ENCODE data around the gene SAPCD2. TPM values are rescaled to one million over a fixed set of nuclear protein-coding genes. Genes with fewer than 3 reads are reported as not detected.
A peak's percentile ranks its signal among the peaks of the same experiment; 100 is the strongest.

SAPCD2 gene
- total and polyA plus RNA-seq, 2 donors, result 0.63 to 3.2 TPM

DNA sequence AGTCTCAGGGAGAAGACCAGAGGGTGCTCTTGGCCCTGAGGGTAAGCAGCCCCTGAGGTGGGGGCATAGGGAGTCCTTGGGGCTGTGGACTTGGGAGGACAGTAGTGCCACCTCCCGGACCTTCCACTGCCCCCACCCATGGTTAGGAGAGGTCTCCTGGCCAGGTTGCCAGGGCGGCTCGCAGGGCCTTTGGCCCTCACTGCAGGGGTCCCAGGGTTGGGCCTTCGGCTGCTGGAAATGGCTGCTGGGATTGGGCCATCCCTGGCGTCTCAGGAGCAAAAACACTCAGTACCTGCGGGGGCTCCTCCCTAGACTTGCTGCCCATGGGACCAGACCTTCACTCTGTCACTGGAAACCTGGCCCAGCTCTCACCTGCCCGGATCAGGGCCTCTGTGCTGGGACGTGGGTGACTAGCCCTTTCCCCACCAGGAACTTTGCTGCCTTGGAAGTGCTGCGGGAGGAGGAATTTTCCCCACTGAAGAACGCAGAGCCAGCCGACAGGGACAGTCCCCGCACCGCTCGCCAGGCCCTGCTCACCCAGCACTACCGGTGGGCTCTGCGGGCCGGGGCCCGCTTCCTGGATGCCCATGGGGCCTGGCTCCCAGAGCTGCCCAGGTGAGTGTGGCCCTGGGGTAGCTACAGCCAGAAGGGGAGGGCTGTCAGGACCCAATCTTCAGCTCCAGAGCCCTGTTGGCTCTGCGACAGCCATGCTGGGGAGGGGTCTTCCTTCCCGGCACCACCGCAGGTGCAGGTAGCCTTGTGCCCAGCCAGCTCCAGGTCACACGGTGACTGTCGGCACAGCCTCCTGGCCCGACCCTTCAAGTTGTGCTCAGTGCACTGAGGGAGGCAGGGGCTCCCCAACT lies 10.1 kb upstream of the SAPCD2 start:
- Histone ChIP-seq H3K27ac (ENCODE audit: low read depth) (no peak overlapping the region), H3K36me3 (ENCODE audit: insufficient read depth) (peaks cover 2% of the 10 kb centered on the region), H3K4me1 (ENCODE audit: insufficient read depth) (no peaks in the 10 kb centered on the region), H3K4me3 (ENCODE audit: low read depth, low read length) (no peak overlapping the region)
- 88% methylated on average over 24 of the region's 24 CpGs for WGBS
- DNase-seq (ENCODE audit: extremely low spot score), result no peak

DNA sequence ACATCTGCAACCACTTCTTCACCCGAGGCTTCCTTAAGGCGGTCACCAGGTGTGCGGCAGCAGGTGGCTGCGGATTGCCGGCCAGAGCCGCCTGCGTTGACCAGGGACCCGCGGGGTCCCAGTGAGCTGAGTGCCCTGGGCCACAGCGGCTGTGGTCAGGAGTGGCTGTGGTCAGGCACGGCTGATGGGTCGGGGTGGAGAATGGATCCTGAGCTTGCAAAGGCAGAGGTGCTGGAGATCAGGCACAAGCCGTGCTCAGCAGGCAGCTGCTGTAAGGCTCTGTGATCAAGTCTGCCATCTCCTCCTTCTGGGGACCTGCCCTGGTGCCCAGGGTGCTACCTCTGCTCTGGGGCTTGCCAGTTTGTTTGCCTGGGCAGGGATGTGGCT lies 9.0 kb upstream of the SAPCD2 start:
- no peaks in the 10 kb centered on the region for H3K4me1 ChIP-seq (ENCODE audit: insufficient read depth)
- whole genome bisulfite sequencing, result 86% methylated on average over 13 of the region's 13 CpGs
- H3K36me3 ChIP-seq (ENCODE audit: insufficient read depth), result peaks cover 2% of the 10 kb centered on the region
- DNase-seq (ENCODE audit: extremely low spot score), result no peak
- H3K27ac ChIP-seq (ENCODE audit: low read depth), result no peak overlapping the region
- no peak overlapping the region for H3K4me3 ChIP-seq (ENCODE audit: low read depth, low read length)

DNA sequence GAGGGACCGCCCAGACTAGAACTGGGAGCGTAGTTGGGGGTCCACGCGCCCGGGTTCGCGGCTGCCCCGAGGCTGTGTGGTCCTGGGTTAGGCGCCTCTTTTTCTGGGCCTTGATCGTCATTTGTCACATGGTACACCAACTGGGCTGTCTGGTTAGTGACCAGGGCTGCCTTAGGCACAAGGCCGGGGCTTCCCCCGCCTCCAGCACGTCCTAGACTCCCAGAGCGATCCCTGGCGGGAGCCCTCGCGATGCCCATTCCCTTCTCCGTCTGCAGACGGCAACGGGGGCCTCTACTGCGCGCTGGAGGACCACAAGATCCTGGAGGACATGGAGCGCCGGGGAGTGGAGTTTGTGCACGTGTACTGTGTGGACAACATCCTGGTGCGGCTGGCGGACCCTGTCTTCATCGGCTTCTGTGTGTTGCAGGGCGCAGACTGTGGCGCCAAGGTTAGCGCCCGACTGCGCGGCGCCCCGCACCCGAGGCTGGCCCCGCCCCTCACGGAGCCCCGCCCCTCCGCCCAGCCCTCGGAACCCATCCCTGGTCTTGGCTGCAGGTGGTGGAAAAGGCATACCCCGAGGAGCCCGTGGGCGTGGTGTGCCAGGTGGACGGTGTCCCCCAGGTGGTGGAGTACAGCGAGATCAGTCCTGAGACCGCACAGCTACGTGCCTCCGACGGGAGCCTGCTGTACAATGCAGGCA lies 8.5 kb upstream of the SAPCD2 start:
- Histone ChIP-seq H3K4me1 (ENCODE audit: insufficient read depth) (no peaks in the 10 kb centered on the region), H3K4me3 (ENCODE audit: low read depth, low read length) (peak overlapping the region; percentile 92), H3K36me3 (ENCODE audit: insufficient read depth) (peaks cover 2% of the 10 kb centered on the region), H3K27ac (ENCODE audit: low read depth) (no peak overlapping the region)
- WGBS, result 59% methylated on average over 51 of the region's 51 CpGs
- DNase-seq (ENCODE audit: extremely low spot score), result no peak

DNA sequence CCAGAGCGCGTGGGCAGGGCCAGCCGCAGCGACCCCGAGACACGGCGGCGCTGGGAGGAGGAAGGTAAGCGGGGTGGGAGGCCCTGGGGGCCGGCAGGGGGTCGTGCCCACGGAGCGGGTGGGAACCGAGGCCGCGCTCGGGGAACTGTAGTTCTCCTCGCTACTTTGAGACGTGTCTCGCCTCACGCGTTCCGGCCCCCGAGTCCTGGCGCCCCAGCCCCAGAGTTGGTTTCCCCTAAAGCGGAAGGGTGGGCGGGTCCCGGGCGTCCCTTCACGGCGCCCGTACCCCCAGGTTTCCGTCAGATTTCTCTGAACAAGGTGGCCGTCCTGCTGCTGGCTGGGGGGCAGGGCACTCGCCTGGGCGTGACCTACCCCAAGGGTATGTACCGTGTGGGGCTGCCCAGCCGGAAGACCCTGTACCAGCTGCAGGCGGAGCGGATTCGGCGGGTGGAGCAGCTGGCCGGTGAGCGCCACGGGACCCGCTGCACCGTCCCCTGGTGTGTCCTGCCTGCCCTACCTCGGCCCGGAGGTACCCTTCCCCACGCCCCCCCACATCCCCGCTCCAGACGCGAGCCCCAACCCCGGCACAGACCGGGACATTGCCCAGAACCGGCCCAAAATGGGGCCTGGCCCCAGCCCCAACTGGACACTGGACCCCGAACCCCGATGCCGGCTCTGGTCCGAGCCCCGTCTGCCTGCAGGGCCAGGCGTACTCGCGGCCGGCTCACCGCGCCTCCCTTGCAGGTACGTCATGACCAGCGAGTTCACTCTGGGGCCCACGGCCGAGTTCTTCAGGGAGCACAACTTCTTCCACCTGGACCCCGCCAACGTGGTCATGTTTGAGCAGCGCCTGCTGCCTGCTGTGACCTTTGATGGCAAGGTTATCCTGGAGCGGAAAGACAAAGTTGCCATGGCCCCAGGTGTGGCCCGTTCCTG lies 7.7 kb upstream of the SAPCD2 start:
- Histone ChIP-seq H3K27ac (ENCODE audit: low read depth) (peak overlapping the region; percentile 30), H3K4me1 (ENCODE audit: insufficient read depth) (no peaks in the 10 kb centered on the region), H3K4me3 (ENCODE audit: low read depth, low read length) (peak overlapping the region; percentile 92), H3K36me3 (ENCODE audit: insufficient read depth) (peaks cover 2% of the 10 kb centered on the region)
- no peak for DNase-seq (ENCODE audit: extremely low spot score)
- 15% methylated on average over 76 of the region's 76 CpGs for WGBS

DNA sequence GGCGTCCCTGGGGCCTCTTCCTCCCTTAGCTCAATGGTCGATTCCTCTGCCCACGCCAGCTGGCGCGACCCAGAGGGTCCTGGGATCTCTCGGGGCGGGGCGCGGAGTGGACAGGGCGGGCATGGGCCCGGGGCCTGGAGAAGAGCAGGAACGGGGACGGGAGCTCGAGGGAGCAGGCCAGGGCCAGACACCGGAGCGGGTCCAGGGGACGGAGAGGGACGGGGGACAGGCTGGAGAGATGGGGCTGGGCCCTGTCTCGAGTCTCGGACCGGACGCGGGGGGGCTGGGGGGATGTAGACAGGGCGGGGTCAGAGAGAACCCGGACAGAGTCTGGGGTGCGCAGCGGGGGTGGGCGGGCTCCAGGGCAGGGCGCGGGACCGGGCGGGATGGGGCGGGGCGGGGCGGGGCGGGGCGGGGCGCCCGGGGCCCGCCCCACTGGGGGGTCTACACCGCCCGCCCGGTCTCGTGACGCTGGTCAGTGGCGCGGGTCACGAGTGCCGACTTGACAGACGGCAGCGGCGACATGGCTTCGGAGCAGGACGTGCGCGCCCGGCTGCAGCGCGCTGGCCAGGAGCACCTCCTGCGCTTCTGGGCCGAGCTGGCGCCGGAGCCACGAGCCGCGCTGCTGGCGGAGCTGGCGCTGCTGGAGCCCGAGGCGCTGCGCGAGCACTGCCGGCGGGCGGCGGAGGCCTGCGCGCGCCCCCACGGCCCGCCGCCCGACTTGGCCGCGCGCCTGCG lies 6.8 kb upstream of the SAPCD2 start, which contains the start of gene UAP1L1:
TSS of gene UAP1L1 (plus strand) at position 508 of the 738 bp plus-strand sequence. CDS start at position 524, 16 bp downstream.
- no peaks in the 10 kb centered on the region for H3K4me1 ChIP-seq (ENCODE audit: insufficient read depth)
- H3K36me3 ChIP-seq (ENCODE audit: insufficient read depth), result peaks cover 2% of the 10 kb centered on the region
- peak within 1 kb of the TSS; percentile 92 for H3K4me3 ChIP-seq (ENCODE audit: low read depth, low read length)
- WGBS, result 2% methylated on average over 81 of the region's 87 CpGs
- peak within 1 kb of the TSS; percentile 31 for H3K27ac ChIP-seq (ENCODE audit: low read depth)
- no peak for DNase-seq (ENCODE audit: extremely low spot score)

DNA sequence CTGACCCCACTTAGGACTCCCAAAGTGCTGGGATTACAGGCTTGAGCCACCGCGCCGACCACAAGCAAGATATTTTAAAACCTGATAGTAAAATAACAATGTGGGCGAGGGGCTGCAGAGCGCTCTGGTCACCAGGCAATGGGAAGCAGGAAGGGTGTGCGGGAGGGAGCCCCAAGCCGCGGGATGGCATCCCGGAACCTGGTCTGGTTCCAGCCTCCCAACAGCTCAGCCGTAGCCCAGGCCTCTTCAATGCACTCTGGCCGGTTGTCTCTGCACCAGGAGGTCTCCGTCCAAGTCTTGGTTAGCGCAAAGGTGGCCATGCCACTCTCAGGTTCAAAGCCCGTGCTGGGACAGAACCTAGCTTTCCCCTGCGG lies 6.3 kb upstream of the SAPCD2 start:
- Histone ChIP-seq H3K4me3 (ENCODE audit: low read depth, low read length) (peak overlapping the region; percentile 92), H3K4me1 (ENCODE audit: insufficient read depth) (no peaks in the 10 kb centered on the region), H3K27ac (ENCODE audit: low read depth) (no peak overlapping the region), H3K36me3 (ENCODE audit: insufficient read depth) (peaks cover 2% of the 10 kb centered on the region)
- no peak for DNase-seq (ENCODE audit: extremely low spot score)
- WGBS, result 65% methylated on average over 15 of the region's 15 CpGs

DNA sequence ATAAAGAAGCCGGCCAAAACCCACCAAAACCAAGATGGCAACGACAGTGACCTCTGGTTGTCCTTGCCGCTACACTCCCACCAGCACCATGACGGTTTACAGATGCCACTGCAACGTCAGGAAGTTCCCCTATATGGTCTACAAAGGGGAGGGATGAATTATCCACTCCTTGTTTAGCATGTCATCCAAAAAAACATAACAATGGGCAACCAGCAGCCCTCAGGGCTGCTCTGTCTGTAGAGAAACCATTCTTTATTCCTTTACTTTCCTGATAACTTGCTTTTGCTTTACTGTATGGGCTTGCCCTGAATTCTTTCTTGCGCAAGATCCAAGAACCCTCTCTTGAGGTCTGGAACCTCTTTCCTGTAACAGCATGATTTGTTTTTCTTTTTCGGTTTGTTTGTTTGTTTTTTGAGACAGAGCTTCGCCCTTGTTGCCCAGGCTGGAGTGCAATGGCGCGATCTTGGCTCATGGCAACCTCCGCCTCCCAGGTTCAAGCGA lies 5.0 kb upstream of the SAPCD2 start:
- Histone ChIP-seq H3K4me1 (ENCODE audit: insufficient read depth) (no peaks in the 10 kb centered on the region), H3K4me3 (ENCODE audit: low read depth, low read length) (no peak overlapping the region), H3K36me3 (ENCODE audit: insufficient read depth) (no peaks in the 10 kb centered on the region), H3K27ac (ENCODE audit: low read depth) (no peak overlapping the region)
- no peak for DNase-seq (ENCODE audit: extremely low spot score)
- 86% methylated on average over 12 of the region's 12 CpGs for WGBS

DNA sequence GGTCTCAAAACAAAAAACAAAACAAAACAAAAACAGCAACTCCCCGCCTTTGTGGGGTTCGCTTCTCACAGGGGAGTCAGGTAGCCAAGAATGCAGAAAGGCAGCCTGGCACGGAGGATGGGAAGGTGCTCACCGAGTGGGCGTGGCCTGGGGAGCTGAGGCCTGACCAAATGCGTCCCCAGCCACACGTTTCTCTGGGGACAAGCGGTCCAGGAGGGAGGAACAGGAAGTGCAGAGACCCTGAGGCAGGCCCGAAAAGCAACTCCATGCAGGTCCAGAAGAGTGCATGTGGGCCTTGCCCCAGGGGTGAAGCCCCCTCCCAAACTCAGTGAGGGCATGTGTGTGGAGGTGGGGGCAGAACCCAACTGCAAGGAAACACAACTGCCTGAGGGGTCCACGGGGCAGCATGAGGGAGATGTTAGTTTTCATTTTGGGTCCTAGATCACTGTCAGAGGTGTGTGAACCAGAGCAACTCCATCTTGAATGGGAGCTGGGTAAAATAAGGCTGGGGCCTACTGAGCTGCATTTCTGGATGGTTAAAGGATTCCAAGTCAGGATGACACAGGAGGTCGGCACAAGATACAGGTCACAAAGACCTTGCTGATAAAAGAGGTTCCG lies 4.4 kb upstream of the SAPCD2 start:
- Histone ChIP-seq H3K27ac (ENCODE audit: low read depth) (no peak overlapping the region), H3K4me1 (ENCODE audit: insufficient read depth) (no peaks in the 10 kb centered on the region), H3K36me3 (ENCODE audit: insufficient read depth) (no peaks in the 10 kb centered on the region), H3K4me3 (ENCODE audit: low read depth, low read length) (no peak overlapping the region)
- 80% methylated on average over 12 of the region's 12 CpGs for WGBS
- no peak for DNase-seq (ENCODE audit: extremely low spot score)

DNA sequence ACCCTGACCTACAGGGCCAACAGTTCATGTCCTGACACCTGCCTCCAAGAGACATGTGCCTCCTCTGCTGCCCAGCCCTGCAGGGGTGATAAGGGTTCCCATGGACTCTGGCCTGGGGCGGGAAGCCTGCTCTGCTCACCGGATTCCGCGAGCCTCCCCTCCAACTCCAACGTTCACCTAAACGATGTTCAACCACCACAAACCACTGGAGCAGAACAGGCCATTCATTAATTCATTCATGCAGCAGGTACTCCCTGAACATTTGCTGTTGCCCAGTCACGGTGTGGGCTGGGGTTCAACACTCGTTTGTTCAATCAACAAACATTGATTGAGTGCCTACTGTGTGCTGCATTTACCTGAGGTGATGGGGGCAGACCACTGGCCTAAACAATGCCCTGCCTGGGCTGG lies 3.6 kb upstream of the SAPCD2 start:
- WGBS, result 90% methylated on average over 8 of the region's 8 CpGs
- Histone ChIP-seq H3K4me1 (ENCODE audit: insufficient read depth) (no peaks in the 10 kb centered on the region), H3K4me3 (ENCODE audit: low read depth, low read length) (no peak overlapping the region), H3K27ac (ENCODE audit: low read depth) (no peak overlapping the region), H3K36me3 (ENCODE audit: insufficient read depth) (no peaks in the 10 kb centered on the region)
- DNase-seq (ENCODE audit: extremely low spot score), result no peak

DNA sequence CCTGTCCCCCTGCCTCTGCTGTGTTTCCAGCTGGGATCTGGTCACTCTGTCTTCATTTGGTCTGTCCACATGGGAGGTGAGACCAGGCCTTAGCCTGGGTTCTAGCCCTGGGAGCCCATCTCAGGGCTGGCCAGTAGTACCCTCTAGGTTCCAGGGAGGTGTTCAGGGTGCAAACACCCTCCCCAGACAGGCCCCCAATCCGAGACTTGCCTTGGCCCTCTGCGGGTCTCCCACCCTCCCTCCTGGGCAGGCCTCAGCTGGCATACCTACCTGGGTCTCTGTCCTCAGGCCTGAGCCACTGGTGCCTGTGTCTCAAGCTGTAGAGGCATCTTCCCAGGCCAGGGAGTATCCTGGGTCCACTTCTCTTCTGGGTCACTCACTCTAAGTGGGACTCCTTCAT lies 925 bp upstream of the SAPCD2 start:
- Histone ChIP-seq H3K27ac (ENCODE audit: low read depth) (no peak overlapping the region), H3K4me1 (ENCODE audit: insufficient read depth) (no peaks in the 10 kb centered on the region), H3K4me3 (ENCODE audit: low read depth, low read length) (no peak overlapping the region), H3K36me3 (ENCODE audit: insufficient read depth) (no peaks in the 10 kb centered on the region)
- 89% methylated on average over 2 of the region's 2 CpGs for WGBS
- no peak for DNase-seq (ENCODE audit: extremely low spot score)

DNA sequence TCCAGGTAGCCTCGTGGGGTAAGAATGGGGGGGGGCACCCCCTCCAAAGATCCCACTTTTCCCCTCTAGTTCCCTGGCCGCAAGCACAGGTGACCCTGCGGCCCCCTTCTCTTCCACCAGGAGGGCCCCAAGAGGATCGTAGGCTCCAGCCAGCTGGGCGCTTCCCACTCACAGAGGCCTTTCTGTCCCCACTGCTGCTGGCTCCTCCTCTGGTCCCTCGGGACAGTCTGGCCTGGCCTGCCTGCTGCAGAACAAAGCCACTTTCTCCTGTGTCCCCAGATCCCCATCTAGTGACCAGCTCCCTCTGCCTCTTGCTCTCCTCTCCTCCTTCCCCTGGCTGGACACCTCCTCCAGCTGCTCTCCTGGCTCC lies 534 bp upstream of the SAPCD2 start:
- DNase-seq (ENCODE audit: extremely low spot score), result no peak
- Histone ChIP-seq H3K36me3 (ENCODE audit: insufficient read depth) (no peaks in the 10 kb centered on the region), H3K4me3 (ENCODE audit: low read depth, low read length) (peak overlapping the region; percentile 30), H3K27ac (ENCODE audit: low read depth) (peak overlapping the region; percentile 5), H3K4me1 (ENCODE audit: insufficient read depth) (no peaks in the 10 kb centered on the region)
- WGBS, result 37% methylated on average over 6 of the region's 6 CpGs

DNA sequence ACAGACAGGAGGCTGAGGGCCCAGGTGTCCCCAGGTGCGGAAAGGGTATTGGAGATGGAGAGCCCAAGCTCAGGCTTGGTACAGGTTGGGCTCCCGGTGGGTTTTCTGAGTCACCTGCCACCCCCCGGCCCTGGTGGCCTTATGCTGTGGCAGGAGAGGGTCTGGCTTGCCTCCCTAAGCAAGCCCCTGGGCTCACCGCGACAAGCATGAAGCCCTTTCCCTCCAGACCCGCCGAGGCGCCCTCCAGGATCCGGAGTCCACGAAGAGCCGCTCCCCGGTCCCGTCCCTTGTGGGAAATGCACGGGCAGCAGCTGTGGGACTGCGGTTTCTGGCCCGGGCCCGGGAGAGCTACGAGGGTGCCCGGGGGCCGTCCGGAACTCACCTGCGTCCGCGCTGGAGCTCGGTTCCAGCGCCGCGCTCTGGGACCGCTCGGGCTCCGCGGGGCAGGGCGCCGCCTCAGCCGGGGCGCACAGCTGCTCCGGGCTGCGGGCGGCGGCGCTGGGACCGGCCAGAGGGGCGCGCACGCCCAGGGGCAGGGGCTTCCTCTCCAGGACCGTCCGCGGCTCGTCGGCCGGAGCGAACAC lies 757 bp downstream of the SAPCD2 start:
- WGBS, result 6% methylated on average over 52 of the region's 52 CpGs
- H3K4me1 ChIP-seq (ENCODE audit: insufficient read depth), result no peaks in the 10 kb centered on the region
- H3K27ac ChIP-seq (ENCODE audit: low read depth), result no peak overlapping the region
- DNase-seq (ENCODE audit: extremely low spot score), result no peak
- peak overlapping the region; percentile 30 for H3K4me3 ChIP-seq (ENCODE audit: low read depth, low read length)
- no peaks in the 10 kb centered on the region for H3K36me3 ChIP-seq (ENCODE audit: insufficient read depth)

All from urinary bladder (tissue), 4 donors.